ENCODE data around the gene PRKCSH.

PRKCSH gene

DNA sequence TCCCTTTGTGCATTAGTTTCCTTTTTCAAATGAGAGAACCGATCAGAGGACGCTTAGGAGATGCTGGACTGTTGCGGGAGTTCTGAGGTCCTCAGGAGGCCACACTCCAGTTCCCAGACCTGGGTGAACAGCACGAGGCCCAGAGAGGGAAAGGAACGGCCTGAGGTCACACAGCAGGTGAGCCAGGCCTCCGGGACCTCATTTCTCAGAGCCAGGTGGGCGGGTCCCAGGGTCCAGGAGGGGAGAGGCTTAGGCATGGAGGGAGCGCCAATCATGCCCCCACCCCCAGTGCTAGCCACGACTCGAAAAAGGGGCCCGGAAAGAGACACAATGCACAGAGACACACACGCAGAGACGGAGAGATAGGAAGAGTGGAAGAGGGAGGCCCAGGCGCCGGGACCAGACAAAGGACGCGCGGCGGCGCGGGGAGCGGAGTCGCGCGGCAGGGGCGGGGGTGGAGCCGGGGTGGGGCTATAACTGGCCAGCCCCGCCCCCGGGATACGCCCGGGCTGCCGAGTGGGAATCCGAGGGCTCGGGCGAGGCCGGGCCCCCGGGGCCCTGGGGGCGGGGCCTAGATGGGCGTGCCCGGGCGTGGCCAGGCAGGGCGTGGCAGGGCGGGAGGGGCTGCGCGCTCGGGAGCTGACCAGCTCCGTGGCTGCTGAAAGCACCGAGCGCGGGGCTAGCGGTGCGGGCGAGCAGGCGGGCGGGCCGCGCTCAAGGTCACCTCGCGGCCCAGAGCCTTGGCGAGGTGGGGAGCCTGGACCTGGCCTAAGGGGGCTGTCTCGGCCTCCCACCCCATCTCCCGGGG lies 43.9 kb downstream of the PRKCSH start:
- peak; percentile 95 for DNase-seq

GRCh38 chr19:11479898-11480714 lies 44.7 kb downstream of the PRKCSH start:
- DNase-seq: peak; percentile 77

DNA sequence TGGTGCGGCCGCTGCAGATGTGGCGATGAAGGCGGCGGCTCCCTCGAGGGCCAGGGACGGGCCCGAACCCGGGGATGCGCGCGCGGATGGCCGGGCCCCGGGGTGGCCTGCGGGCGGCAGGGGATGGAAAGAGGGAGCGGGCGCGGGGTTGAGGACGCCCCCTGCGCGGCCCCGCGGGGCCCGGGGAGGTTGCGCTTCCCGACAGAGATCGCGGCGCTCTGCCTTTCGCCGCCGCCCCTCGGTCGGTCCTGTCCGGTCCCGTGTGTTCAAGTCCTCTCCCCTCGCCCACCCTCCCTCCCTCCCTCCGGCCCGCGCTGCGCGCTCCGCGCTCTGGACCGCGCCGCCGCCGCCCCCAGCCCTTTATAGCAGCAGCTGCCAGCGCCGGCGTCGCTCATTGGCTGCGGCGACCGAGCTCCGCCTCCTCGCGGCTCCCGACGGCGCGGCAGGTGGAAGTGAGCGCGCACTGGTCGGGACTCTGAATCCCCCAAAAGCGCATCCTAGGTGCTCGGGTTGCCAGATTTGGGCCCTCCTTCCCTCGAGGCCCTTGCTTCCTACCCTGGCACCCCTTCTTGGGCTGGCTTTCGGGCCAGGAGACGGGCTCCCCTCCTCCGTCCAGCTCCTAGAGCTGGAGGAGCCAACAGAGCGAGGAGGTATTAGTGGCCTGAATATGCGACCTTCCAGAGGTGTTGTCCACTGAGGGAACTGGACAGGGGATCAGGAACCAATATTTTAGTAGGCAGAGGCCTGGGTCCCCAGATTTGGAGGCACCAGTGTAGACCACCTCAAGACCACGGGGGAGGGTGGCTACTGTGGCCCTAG lies 45.5 kb downstream of the PRKCSH start, which contains the start of gene ELAVL3:
Gene ELAVL3, minus strand, starts transcription at position 332 of the 819 bp plus-strand sequence. CDS start 438 bp downstream, outside the sequence.
- DNase-seq: peak; percentile 84

GRCh38 chr19:11481534-11482383 lies 46.3 kb downstream of the PRKCSH start:
- peak; percentile 99 for DNase-seq

DNA sequence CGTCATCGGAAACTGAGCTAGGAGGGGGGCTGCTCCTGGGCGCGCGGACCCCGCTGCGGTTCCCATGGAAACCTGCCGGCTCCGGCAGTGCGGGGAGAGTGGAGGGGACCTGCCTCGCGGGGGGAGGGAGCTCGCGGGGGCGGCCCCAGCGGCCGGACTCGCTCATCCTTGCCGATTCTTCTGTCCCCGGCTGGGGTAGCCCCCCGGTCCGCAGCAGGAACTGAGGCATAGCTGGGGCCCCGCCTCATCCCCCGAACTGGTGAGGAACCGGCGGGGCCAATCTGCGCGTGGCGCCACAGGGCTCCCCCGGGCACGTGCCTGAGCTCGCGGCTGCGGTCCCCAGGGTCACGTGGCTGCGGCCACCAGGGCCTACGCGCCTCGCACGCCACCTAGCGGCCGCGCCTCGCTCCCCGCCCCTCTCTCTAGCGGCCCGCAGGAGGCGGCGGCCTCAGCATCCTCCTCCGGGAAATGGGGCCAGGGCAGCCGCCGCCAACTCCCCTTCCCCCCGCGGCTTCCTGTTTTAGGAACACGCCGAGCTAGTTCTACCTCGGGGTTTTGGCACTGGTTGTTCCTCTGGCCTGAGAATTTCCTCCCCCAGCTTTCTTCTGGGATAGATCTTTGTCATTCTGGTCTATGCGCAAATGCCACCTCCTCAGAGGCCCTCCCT lies 47.1 kb downstream of the PRKCSH start:
- peak; percentile 92 for DNase-seq

GRCh38 chr19:11483366-11484111 lies 48.1 kb downstream of the PRKCSH start:
- no peak for DNase-seq

DNA sequence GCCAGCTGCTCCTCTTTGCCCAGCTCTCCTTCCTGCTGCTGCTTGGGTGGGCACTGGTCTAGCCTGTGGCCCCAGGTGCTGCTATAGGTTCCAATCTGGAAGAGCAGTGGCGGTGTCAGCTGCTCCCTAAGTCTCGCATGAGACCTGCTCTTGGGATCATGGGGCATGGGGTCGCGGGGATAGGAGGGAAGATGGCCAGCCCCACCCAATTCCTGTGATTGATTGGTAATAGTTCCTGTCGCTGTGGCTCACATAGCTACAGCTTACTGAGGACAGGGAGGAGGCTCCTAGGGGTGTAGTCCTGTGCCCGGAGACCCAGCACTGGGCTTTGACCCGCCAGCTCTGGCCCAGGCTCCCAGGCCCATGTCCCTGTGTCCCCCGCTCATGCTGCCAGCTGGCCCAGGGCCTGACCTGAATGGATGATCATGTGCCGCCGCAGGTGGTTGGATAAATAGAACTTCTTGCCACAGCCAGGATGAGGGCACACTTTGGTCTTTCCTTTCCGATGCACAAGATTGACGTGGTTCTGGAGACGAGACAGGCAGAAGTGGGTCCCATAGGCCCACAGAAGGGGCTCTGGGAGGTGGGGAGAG lies 49.9 kb downstream of the PRKCSH start:
- no peak for DNase-seq

DNA sequence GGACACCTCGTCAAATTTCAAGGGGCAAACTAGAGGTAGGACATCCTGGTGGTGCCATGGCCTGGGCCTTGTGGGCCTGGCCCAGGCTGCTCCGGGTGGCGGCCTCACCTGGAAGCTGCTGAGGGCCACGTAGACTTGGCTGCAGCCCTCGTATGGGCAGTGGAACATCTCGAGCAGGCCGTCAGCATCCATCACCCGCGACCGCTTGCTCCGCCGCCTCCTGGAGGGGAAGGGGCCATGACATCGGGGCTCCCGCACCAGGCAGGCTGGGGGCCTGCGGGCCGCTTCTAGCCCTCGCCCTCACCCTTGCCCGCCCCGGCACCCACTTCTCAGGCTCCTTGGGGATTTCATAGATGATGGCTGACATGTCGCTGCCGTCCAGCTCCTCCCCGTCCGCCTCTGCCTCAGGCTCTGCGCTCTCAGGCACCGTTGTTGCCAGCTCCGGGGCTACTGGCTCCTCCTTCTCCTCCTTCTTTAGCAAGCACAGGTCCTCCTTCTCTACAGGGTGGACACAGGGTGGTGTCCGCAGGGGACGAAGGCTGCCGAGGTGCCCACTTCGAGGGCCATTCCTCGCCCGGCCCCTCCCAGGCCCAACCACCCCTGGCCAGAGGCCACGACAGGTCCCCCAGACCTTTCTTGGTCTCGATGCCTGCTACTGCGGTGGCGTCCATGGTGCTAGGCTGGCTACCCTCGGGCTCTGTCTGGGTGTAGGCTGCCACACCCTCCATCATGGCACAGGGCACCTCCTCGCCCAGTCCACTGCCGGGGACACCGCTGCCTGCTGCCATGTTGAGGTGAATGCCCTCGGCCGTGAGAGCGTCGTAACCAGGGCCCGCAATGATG lies 51.4 kb downstream of the PRKCSH start:
- no peak for DNase-seq

DNA sequence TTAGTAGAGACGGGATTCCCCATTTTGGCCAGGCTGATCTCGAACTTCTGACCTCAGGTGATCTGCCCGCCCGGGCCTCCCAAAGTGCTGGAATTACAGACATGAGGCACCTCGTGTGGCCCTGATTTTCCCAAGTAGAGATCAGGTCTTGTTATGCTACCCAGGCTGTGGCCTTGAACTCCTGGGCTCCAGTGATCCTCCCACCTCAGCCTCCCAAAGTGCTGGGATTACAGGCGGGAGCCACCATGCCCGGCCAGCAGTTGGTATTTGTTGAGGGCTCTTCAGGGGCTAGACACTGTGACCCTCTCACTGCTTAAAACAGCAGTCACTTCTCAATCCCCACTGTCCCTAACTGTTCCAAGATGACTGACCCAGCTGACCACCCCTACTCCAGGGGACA lies 53.9 kb downstream of the PRKCSH start:
- DNase-seq: no peak

- DNase-seq: no peak
These were observed 59.3 kb downstream of the PRKCSH start for GRCh38 chr19:11494634-11495285.

- no peak for DNase-seq
These were observed 60.0 kb downstream of the PRKCSH start for GRCh38 chr19:11495481-11495880.

DNA sequence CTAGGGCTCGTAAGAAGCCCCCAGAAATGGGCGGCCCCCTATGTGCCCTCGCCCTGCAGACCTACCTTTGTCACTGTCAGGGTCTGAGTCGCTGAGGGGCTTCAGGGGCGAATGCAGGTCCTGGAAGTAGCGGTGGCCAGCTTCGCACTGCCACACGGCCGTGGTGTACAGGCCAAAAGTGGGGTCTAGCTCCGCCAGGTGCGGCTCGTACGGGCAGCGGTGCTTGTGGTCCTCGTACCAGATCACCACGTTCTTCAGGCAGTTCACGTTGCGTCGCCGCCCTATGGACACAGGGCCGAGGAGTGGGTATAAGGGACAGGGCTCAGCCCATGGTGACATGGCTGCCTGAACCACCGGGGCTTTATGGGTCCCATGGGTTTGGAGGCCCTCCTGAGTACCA lies 60.5 kb downstream of the PRKCSH start:
- no peak for DNase-seq

DNA sequence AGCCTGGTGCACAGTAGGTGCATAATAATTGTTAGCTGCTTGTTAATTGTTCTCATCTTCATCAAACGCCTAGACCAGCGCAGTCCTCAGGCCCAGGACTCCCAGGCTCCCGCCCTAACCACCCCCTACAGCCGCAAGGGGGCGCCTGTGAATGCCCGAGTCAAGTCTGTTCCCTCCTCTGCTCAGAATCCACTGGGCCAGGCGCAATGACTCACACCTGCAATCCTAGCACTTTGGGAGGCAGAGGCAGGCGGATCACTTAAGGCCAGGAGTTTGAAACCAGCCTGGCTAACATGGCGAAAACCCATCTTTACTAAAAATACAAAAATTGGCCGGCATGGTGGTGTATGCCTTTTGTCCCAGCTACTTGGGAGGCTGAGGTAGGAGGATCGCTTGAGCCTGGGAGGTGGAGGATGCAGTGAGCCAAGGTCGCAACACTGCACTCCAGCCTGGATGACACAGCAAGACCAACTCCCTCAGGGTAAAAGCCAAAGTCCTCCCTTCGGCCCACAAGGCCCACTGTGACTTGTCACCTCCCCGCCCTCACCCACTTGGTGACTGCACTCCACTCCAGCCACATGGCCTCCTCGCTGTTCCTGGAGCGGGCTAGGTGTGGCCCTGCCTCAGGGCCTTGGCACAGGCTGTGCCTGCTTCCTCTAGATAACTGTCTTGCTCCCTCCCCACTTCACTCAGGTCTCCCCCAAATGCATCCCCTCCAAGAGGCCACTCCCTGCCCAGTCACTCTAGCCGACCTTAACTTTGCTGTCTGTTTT lies 61.1 kb downstream of the PRKCSH start:
- peak; percentile 46 for DNase-seq

GRCh38 chr19:11499220-11499726 lies 63.8 kb downstream of the PRKCSH start:
- no peak for DNase-seq

DNA sequence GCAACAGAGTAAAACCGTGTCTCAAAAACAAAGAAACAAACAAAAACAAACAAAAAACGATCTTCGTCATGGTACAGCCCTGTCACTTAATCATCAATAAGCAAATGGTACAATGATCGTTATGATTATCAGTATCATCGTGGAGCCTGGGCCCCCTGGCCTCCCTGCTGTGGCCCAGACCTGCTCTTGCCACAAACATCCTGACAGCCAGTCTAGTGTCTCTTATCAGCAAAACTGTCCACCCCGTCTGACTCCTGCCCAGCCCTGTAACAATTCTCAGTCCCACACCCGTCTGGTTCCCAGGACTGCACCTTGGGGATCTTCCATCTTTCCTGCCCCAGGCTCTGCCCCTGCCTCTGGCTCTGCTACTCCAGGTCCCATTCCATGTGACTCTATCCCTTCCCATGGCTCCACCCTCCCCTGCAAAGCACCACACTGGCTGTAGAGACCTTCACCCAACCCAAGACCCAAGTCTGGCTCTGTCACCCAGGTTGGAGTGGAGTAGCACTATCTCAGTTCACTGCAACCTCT lies 64.5 kb downstream of the PRKCSH start:
- no peak for DNase-seq
